GM19351 (cell line): ENCODE results near the gene SNX25.

ENCODE experiments used
- ATAC-seq: cut with Tn5 transposase; IDR thresholded peaks from one replicate; pipeline ENCODE4 v1.9.1; 2021; ENCODE audit warnings: mild to moderate bottlenecking, moderate library complexity; ENCODE audit not compliant: unreplicated experiment

The SNX25 gene

GRCh38 chr4:185204238-185204910, 5.0 kb upstream of the SNX25 start:
- no peak for ATAC-seq

DNA sequence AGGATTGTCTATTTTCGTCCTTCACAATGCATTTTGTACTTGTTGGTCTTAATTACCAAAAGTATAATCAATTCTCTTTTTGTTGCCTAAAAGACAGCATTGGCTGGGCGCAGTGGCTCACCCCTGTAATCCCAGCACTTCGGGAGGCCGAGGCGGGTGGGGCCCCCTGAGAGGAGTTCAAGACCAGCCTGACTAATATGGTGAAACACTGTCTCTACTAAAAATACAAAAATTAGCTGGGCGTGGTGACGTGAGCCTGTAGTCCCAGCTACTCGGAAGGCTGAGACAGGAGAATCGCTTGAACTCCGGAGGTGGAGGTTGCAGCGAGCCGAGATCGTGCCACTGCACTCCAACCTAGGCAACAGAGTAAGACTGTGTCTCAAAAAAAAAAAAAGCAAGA, 4.3 kb upstream of the SNX25 start:
- peak; percentile 11 for ATAC-seq

GRCh38 chr4:185205697-185206342, 3.6 kb upstream of the SNX25 start:
- ATAC-seq: no peak

DNA sequence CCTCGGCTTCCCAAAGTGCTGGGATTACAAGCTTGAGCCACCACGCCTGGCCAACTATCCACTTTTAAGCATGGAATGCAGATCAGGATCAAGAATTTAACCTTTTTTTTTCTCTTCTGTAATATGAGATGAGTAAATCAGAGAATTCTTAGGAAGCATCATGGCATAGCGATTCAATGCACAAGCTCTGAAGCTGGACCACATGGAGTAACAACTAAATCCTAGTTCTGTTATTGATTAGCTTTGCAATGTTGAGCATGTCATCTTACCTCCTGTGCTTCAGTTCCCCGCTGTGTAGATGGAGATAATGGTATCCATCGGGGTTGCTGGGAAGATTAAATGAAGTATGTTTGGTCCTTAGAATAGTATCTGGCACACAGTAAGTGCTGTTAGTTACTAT, 1.9 kb upstream of the SNX25 start:
- no peak for ATAC-seq

DNA sequence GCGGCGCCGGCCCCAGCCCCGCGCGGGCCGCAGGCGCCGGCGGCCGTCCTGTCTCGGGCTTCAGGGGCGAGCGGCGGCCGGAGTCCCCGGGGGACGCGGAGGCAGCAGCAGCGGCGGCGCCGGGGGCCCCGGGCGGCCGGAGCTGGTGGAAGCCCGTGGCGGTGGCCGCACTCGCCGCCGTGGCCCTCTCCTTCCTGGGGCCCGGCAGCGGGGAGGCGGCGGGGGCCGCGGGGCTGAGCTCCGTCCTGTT, 379 bp downstream of the SNX25 start:
- peak; percentile 1 for ATAC-seq

- peak; percentile 4 for ATAC-seq
Observed at GRCh38 chr4:185210102-185210981, 944 bp downstream of the SNX25 start.

DNA sequence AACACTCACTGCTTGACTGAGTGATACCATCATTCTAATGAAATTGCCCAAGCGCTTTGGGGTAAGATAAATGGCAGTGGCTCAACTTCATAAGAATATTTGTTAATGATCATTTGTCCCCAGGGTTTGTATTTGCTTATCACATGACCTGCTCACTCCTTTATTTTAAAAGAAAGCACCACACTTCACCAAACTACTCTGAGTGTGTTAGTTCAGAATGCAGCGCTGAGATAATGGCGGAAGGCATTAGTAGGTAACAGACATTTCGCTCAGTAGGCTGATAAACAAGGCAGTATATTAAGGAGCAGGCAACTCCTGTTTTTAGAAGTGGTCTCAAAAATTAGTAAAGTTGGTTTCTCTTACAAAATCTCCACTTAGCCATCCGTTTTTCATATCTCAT, 1.6 kb downstream of the SNX25 start:
- ATAC-seq: no peak

DNA sequence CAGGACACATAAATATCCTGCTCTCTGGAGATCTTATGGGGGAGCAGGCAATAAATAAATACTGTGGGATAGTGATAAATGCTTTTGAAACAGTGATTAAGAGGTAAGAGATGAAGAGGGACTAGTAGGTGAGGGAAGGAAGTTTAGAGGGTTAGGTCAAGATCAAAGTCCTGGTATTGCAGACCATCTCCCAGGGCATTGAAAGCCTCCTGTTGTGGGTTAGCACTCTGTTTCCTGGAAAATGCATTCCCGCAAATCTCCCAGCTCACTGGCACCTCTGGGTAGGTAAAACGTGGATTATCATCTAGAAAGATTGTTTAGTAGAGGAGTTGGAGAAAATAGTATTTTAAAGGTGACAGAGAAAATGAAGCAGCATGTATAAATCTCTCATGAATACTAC, 2.2 kb downstream of the SNX25 start:
- ATAC-seq: no peak

GRCh38 chr4:185212581-185212980, 3.2 kb downstream of the SNX25 start:
- ATAC-seq: no peak

DNA sequence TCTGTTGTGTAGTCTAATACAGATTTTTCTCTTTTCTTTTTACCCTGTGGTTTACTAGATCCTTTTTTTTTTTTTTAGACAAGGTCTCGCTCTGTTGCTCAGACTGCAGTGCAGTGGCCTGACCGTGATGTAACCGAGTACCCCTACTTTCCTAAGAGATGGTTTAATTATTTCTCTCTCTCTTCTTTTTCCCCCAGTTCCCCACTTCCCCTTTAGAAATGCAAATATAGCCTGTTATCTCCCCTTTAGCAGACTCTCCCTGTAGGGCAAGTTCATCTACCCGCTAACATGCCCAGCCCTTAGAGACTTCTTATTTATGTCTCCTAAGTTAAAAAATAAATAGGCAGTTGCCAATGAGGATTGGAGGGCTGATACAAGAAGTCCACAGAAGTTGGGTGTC, 4.5 kb downstream of the SNX25 start:
- ATAC-seq: peak; percentile 45

DNA sequence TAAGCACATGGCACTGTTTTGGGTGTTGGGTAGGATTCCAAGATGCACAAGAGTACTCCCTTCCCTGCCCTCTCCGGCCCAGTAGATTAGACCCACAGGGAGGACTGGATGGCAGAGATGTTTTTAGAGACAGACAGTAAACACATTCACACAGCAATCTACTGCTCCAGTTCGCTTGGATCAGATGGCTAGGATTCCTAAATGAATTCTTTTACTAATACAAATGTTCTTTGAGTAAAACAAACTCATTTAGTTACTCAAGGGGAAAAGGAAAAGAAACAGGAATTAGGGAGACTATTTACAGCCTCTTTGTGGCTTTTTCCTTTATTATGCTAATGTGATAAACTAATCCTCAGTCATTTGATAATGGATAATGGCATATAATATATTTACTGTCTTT, 5.9 kb downstream of the SNX25 start:
- ATAC-seq: no peak

DNA sequence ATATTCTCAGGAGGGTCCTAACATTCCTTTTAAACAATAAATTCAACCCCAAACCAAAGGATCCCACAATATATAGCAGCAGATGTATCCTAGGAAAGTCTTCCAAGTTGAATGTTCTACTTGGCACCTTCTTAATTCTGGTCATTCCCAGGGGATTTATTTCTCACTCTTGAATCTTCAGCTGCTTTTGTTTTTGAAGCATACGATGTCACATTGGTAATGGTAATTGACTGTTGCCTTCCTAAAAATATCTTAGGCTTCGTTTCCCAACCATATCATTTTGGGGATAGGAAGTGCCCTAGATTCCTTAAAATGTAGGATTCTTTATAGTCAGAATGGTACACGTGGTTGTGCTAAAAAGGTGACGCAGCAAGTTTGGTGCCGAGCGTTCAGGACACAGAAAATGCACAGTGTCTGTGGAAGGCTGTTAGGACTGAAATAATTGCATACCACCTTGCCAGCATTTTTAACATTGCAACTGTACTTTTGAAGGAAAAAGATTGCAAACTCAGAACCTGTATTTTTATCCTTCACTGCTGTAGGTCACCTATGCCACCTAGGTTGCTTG, 8.1 kb downstream of the SNX25 start:
- ATAC-seq: no peak

- no peak for ATAC-seq
Observed at GRCh38 chr4:185218312-185218711, 8.9 kb downstream of the SNX25 start.

DNA sequence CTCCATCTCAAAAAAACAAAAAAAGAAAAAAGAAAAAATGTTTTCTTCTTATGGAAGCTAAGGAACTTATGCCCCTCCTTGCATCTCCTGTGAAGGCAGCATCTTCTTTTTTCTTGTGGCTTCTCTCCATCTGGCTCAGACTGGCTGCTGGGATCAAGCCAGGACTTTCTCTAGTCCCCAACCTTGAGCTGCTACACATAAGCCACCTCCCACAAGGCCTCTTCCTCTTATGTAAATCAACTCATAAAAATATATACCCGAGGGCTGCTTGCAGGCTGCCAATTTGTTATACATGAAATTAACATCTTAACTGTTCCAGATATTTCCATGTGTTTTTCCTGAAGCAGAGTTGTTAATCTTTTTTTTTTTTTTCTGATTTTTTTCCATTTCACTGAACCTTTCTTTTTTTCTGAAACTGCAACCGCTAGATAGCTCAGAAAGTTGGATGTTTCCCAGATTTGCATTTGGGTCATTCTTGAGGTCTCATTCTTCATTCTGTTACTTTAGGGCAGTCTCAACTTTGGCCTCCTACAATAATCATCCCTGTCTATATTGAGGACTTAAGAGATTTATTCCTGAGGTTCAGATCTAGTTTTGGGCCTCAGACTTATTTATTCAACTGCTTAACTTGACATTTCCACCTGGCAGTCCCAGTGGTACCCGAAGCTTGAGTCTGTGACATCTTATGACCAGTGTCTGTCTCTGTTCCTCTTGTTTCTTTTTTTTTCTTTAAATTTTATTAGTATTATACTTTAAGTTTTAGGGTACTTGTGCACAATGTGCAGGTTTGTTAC, 10.3 kb downstream of the SNX25 start:
- ATAC-seq: peak; percentile 76

- no peak for ATAC-seq
Observed at GRCh38 chr4:185221491-185221890, 12.1 kb downstream of the SNX25 start.

- no peak for ATAC-seq
Observed at GRCh38 chr4:185221912-185222311, 12.5 kb downstream of the SNX25 start.

- no peak for ATAC-seq
Observed at GRCh38 chr4:185222598-185222997, 13.2 kb downstream of the SNX25 start.

DNA sequence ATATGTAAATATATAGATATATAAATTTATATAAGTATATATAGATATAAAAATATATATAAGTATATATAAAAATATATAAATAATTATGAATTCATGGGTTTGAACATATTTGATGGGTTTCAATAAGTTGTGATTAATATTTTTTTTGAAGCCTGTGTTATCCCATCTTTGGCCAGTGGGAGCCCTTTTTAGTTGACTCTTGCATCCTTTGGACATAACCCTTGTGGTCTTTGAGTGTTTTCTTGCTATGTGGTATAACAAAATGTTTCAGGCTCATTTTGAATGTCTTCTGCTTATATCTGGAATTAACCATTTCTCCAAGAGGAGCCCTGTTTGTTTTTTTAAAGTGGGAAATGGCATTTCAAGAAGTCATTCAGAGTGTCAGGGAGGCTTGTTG, 15.2 kb downstream of the SNX25 start:
- no peak for ATAC-seq

GRCh38 chr4:185225940-185226339, 16.5 kb downstream of the SNX25 start:
- no peak for ATAC-seq

- no peak for ATAC-seq
Observed at GRCh38 chr4:185227131-185227551, 17.7 kb downstream of the SNX25 start.

GRCh38 chr4:185227713-185228278, 18.4 kb downstream of the SNX25 start:
- no peak for ATAC-seq
